NCI-H2196 (cell line): ENCODE results near the gene PRR23E.

Experiments used
- DNase-seq: peaks from one replicate; lab custom pipeline; 2025; ENCODE audit not compliant: unreplicated experiment; lab: John Stamatoyannopoulos, UW

The PRR23E gene

GRCh38 chr3:127164615-127165014 is 28.3 kb upstream of the PRR23E start:
- DNase-seq, result no peak

GRCh38 chr3:127165036-127165435 is 27.9 kb upstream of the PRR23E start:
- DNase-seq, result no peak

GRCh38 chr3:127165694-127166485 is 27.0 kb upstream of the PRR23E start:
- DNase-seq, result no peak

- DNase-seq, result no peak
Observed at GRCh38 chr3:127166501-127167065, 26.3 kb upstream of the PRR23E start.

GRCh38 chr3:127167315-127168043 is 25.5 kb upstream of the PRR23E start:
- DNase-seq, result no peak

GRCh38 chr3:127168271-127168670 is 24.7 kb upstream of the PRR23E start:
- DNase-seq, result no peak

- DNase-seq, result peak; percentile 97
Observed at GRCh38 chr3:127170814-127171213, 22.1 kb upstream of the PRR23E start.

- no peak for DNase-seq
Observed at GRCh38 chr3:127171320-127171719, 21.6 kb upstream of the PRR23E start.

GRCh38 chr3:127171721-127172120 is 21.2 kb upstream of the PRR23E start:
- DNase-seq, result no peak

- DNase-seq, result no peak
Observed at GRCh38 chr3:127172211-127172610, 20.7 kb upstream of the PRR23E start.

- peak; percentile 50 for DNase-seq
Observed at GRCh38 chr3:127172781-127173515, 20.0 kb upstream of the PRR23E start.

GRCh38 chr3:127173516-127174166 is 19.3 kb upstream of the PRR23E start:
- DNase-seq, result no peak

GRCh38 chr3:127174284-127174683 is 18.6 kb upstream of the PRR23E start:
- no peak for DNase-seq

- no peak for DNase-seq
Observed at GRCh38 chr3:127174715-127175140, 18.2 kb upstream of the PRR23E start.

GRCh38 chr3:127175272-127175671 is 17.7 kb upstream of the PRR23E start:
- DNase-seq, result no peak

- DNase-seq, result no peak
Observed at GRCh38 chr3:127177226-127177625, 15.7 kb upstream of the PRR23E start.

- DNase-seq, result no peak
Observed at GRCh38 chr3:127180859-127181258, 12.1 kb upstream of the PRR23E start.

- no peak for DNase-seq
Observed at GRCh38 chr3:127182431-127182830, 10.5 kb upstream of the PRR23E start.

- DNase-seq, result no peak
Observed at GRCh38 chr3:127182848-127183714, 9.8 kb upstream of the PRR23E start.
